HEK293 (cell line): ENCODE data around the gene CUL7.
A peak's percentile ranks its signal among the peaks of the same experiment; 100 is the strongest.

Source experiments
- CTCF ChIA-PET: fragments of 350-600 bp; formaldehyde crosslinking; extraction: SDS; loops from one replicate; lab custom pipeline; 2021; ENCODE audit warnings: antibody characterized with exemption; lab: Yijun Ruan, JAX
- POLR2A ChIA-PET: fragments of 300-600 bp; formaldehyde crosslinking; extraction: SDS; loops from one replicate; lab custom pipeline; 2020; ENCODE audit warnings: antibody characterized with exemption, inconsistent platforms; lab: Yijun Ruan, JAX
- H3K27ac ChIP-seq: fragments of 200-500 bp; sonication (Bioruptor generic); 2 replicates; pipeline ENCODE4 v1.5.1; 2014; ENCODE audit warnings: low read depth, low read length, control low read depth, inconsistent platforms; ENCODE audit errors: extremely low read depth
- H3K36me3 ChIP-seq, 2 experiments: fragments of 200-500 bp in 1 of 2; sonication (Bioruptor generic) in 1 of 2; 1 replicate in 1 of 2; 2 replicates in 1 of 2; pipeline ENCODE4 v1.5.1; 2014 to 2017; ENCODE audit warnings: inconsistent platforms in 2 of 2, low read length in 2 of 2; ENCODE audit not compliant: control insufficient read depth in 2 of 2, insufficient read depth in 1 of 2
- H3K4me1 ChIP-seq: fragments of 200-500 bp; sonication (Bioruptor generic); 2 replicates; pipeline ENCODE4 v1.5.1; 2014; ENCODE audit warnings: mild to moderate bottlenecking, low read length, inconsistent platforms; ENCODE audit not compliant: control insufficient read depth, insufficient read depth
- H3K4me3 ChIP-seq: 2 replicates; pipeline ENCODE4 v1.5.1; 2011; ENCODE audit warnings: low read depth, mild to moderate bottlenecking, control low read depth, low read length, moderate library complexity
- H3K9me3 ChIP-seq: fragments of 200-500 bp; sonication (Bioruptor generic); 2 replicates; pipeline ENCODE4 v1.5.1; 2014; ENCODE audit warnings: low read depth, low read length, inconsistent platforms; ENCODE audit not compliant: control insufficient read depth, insufficient read depth
- EGR2 ChIP-seq: fragments of 450-650 bp; formaldehyde crosslinking; IDR thresholded peaks from 2 replicates; pipeline ENCODE4 v1.5.1; 2016; ENCODE audit warnings: low read depth, missing biosample characterization, missing genetic modification characterization
- FEZF1 ChIP-seq: fragments of 450-650 bp; formaldehyde crosslinking; IDR thresholded peaks from 2 replicates; pipeline ENCODE4 v1.5.1; 2016; ENCODE audit warnings: missing biosample characterization, missing genetic modification characterization
- GFI1B ChIP-seq: fragments of 450-650 bp; formaldehyde crosslinking; IDR thresholded peaks from 2 replicates; pipeline ENCODE4 v1.5.1; 2016; ENCODE audit warnings: missing biosample characterization, missing genetic modification characterization
- HOXC10 ChIP-seq: sonication (generic); formaldehyde crosslinking; IDR thresholded peaks from 2 replicates; pipeline ENCODE4 v1.8.1; 2023; ENCODE audit warnings: mild to moderate bottlenecking, missing genetic modification reagents
- IKZF3 ChIP-seq: fragments of 450-650 bp; IDR thresholded peaks from 2 replicates; pipeline ENCODE4 v1.5.0; 2018; ENCODE audit warnings: missing biosample characterization, mild to moderate bottlenecking, missing genetic modification characterization, moderate library complexity
- RBAK ChIP-seq: fragments of 450-650 bp; formaldehyde crosslinking; IDR thresholded peaks from 2 replicates; pipeline ENCODE4 v1.5.1; 2016; ENCODE audit warnings: missing biosample characterization, missing genetic modification characterization
- SCRT2 ChIP-seq: fragments of 450-650 bp; formaldehyde crosslinking; IDR thresholded peaks from 2 replicates; pipeline ENCODE4 v1.5.1; 2016; ENCODE audit warnings: missing biosample characterization, missing genetic modification characterization
- ZBTB8A ChIP-seq: fragments of 450-650 bp; formaldehyde crosslinking; IDR thresholded peaks from 2 replicates; pipeline ENCODE4 v1.5.1; 2016; ENCODE audit warnings: missing biosample characterization, missing genetic modification characterization
- ZFHX2 ChIP-seq: fragments of 450-650 bp; formaldehyde crosslinking; conservative IDR thresholded peaks from 2 replicates; pipeline ENCODE4 v1.5.1; 2016; ENCODE audit warnings: missing biosample characterization, missing genetic modification characterization
- ZIC2 ChIP-seq: fragments of 450-650 bp; formaldehyde crosslinking; IDR thresholded peaks from 2 replicates; pipeline ENCODE4 v1.5.1; 2016; ENCODE audit warnings: missing biosample characterization, missing genetic modification characterization
- ZNF138 ChIP-seq: fragments of 450-650 bp; formaldehyde crosslinking; IDR thresholded peaks from 2 replicates; pipeline ENCODE4 v1.5.1; 2016; ENCODE audit warnings: missing biosample characterization, missing genetic modification characterization, borderline replicate concordance
- ZNF223 ChIP-seq: fragments of 450-650 bp; formaldehyde crosslinking; IDR thresholded peaks from 2 replicates; pipeline ENCODE4 v1.5.1; 2016; ENCODE audit warnings: missing biosample characterization, missing genetic modification characterization
- ZNF248 ChIP-seq: fragments of 450-650 bp; formaldehyde crosslinking; IDR thresholded peaks from 2 replicates; pipeline ENCODE4 v1.5.1; 2017; ENCODE audit warnings: missing biosample characterization, missing genetic modification characterization
- ZNF335 ChIP-seq: fragments of 450-650 bp; formaldehyde crosslinking; conservative IDR thresholded peaks from 2 replicates; pipeline ENCODE4 v1.5.1; 2016; ENCODE audit warnings: missing biosample characterization, missing genetic modification characterization
- ZNF341 ChIP-seq: fragments of 450-650 bp; formaldehyde crosslinking; IDR thresholded peaks from 2 replicates; pipeline ENCODE4; 2016; ENCODE audit warnings: low read depth, missing biosample characterization, missing genetic modification characterization
- ZNF423 ChIP-seq: fragments of 450-650 bp; formaldehyde crosslinking; IDR thresholded peaks from 2 replicates; pipeline ENCODE4 v1.5.1; 2016; ENCODE audit warnings: missing biosample characterization, missing genetic modification characterization
- ZNF621 ChIP-seq: fragments of 450-650 bp; formaldehyde crosslinking; IDR thresholded peaks from 2 replicates; pipeline ENCODE4 v1.5.1; 2017; ENCODE audit warnings: missing biosample characterization, missing genetic modification characterization
- ZNF843 ChIP-seq: fragments of 450-650 bp; formaldehyde crosslinking; IDR thresholded peaks from 2 replicates; pipeline ENCODE4 v1.5.1; 2016; ENCODE audit warnings: missing biosample characterization, missing genetic modification characterization
- ZSCAN23 ChIP-seq: fragments of 450-650 bp; formaldehyde crosslinking; IDR thresholded peaks from 2 replicates; pipeline ENCODE4 v1.5.1; 2016; ENCODE audit warnings: missing biosample characterization, missing genetic modification characterization
- TF ChIP-seq, protein P1 (sequence below): fragments of 450-650 bp; formaldehyde crosslinking; IDR thresholded peaks from 2 replicates; pipeline ENCODE4 v1.5.1; 2016; ENCODE audit warnings: missing biosample characterization, missing genetic modification characterization, low read depth
- TF ChIP-seq, protein P2 (sequence below): fragments of 450-650 bp; formaldehyde crosslinking; IDR thresholded peaks from 2 replicates; pipeline ENCODE4 v1.5.1; 2016; ENCODE audit warnings: missing biosample characterization, missing genetic modification characterization
- TF ChIP-seq, protein P3 (sequence below): fragments of 450-650 bp; formaldehyde crosslinking; IDR thresholded peaks from 2 replicates; pipeline ENCODE4 v1.5.1; 2016; ENCODE audit warnings: missing biosample characterization, missing genetic modification characterization
- TF ChIP-seq, protein P4 (sequence below): fragments of 450-650 bp; formaldehyde crosslinking; IDR thresholded peaks from 2 replicates; pipeline ENCODE4 v1.5.1; 2016; ENCODE audit warnings: missing biosample characterization, missing genetic modification characterization

CUL7 gene

DNA sequence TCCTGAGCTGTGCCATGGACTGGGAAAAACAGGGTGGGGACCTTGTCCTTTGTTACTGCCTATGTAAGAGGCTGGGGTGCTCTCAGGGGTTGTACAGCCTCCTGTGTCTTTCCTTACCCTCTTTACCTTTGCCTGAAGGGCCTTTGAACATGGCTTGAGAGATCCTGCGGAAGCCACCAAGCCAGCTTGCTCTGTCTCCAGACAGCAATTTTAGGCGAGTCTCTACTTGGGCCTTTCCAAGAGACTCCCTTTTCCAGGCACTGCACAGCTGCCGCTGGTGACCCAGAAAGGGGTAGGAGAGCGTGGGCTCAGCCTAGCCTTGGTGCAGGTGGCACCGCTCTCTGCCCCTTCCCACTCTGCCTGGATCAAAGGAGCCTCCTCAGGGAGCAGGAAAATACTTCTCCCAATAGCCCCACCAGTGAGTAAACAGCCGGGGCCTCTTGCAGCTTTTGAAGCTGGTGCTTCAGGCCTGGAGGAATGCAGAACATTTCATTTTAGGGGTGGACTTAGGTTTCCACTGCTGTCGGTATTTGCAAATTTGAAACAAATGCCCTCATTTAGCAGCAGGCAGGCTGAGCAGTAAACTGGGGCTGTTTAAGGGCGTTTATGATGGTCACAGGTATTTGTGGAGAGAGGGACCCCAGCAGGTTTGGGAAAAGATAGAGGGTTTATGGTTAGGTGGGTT is 36.4 kb upstream of the CUL7 start:
- Histone ChIP-seq H3K36me3 (no peaks in the 10 kb centered on the region), H3K4me3 (no peak overlapping the region), H3K4me1 (peaks cover 41% of the 10 kb centered on the region), H3K27ac (peak overlapping the region; percentile 75), H3K9me3 (no peaks in the 10 kb centered on the region)
- ChIA-PET CTCF (interaction anchor here (0.6 to 1.3 kb wide), 3 partner anchors 54 to 109 kb away, joined by 3 to 6 read pairs (median 4); no protein-coding TSS in a partner anchor), POLR2A (interaction anchor here (1.1 to 1.9 kb wide), 3 partner anchors 10 to 76 kb away, joined by 3 to 7 read pairs (median 3); partner anchors contain the start of genes KLHDC3, MEA1 and PTK7)
- TF ChIP-seq ZNF248 (tag by site-specific recombination): no peak
- peak; percentile 68 for TF ChIP-seq ZNF341 (tag by site-specific recombination)
- TF ChIP-seq, protein P1, sequence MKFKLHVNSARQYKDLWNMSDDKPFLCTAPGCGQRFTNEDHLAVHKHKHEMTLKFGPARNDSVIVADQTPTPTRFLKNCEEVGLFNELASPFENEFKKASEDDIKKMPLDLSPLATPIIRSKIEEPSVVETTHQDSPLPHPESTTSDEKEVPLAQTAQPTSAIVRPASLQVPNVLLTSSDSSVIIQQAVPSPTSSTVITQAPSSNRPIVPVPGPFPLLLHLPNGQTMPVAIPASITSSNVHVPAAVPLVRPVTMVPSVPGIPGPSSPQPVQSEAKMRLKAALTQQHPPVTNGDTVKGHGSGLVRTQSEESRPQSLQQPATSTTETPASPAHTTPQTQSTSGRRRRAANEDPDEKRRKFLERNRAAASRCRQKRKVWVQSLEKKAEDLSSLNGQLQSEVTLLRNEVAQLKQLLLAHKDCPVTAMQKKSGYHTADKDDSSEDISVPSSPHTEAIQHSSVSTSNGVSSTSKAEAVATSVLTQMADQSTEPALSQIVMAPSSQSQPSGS: no peak
- TF ChIP-seq HOXC10: no peak
- TF ChIP-seq ZSCAN23 (tag by site-specific recombination): no peak
- TF ChIP-seq, protein P2, sequence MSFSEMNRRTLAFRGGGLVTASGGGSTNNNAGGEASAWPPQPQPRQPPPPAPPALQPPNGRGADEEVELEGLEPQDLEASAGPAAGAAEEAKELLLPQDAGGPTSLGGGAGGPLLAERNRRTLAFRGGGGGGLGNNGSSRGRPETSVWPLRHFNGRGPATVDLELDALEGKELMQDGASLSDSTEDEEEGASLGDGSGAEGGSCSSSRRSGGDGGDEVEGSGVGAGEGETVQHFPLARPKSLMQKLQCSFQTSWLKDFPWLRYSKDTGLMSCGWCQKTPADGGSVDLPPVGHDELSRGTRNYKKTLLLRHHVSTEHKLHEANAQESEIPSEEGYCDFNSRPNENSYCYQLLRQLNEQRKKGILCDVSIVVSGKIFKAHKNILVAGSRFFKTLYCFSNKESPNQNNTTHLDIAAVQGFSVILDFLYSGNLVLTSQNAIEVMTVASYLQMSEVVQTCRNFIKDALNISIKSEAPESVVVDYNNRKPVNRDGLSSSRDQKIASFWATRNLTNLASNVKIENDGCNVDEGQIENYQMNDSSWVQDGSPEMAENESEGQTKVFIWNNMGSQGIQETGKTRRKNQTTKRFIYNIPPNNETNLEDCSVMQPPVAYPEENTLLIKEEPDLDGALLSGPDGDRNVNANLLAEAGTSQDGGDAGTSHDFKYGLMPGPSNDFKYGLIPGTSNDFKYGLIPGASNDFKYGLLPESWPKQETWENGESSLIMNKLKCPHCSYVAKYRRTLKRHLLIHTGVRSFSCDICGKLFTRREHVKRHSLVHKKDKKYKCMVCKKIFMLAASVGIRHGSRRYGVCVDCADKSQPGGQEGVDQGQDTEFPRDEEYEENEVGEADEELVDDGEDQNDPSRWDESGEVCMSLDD (tag by site-specific recombination): no peak
- peak; percentile 71 for TF ChIP-seq ZBTB8A (tag by site-specific recombination)
- no peak for TF ChIP-seq ZNF223 (tag by site-specific recombination)
- TF ChIP-seq, protein P3, sequence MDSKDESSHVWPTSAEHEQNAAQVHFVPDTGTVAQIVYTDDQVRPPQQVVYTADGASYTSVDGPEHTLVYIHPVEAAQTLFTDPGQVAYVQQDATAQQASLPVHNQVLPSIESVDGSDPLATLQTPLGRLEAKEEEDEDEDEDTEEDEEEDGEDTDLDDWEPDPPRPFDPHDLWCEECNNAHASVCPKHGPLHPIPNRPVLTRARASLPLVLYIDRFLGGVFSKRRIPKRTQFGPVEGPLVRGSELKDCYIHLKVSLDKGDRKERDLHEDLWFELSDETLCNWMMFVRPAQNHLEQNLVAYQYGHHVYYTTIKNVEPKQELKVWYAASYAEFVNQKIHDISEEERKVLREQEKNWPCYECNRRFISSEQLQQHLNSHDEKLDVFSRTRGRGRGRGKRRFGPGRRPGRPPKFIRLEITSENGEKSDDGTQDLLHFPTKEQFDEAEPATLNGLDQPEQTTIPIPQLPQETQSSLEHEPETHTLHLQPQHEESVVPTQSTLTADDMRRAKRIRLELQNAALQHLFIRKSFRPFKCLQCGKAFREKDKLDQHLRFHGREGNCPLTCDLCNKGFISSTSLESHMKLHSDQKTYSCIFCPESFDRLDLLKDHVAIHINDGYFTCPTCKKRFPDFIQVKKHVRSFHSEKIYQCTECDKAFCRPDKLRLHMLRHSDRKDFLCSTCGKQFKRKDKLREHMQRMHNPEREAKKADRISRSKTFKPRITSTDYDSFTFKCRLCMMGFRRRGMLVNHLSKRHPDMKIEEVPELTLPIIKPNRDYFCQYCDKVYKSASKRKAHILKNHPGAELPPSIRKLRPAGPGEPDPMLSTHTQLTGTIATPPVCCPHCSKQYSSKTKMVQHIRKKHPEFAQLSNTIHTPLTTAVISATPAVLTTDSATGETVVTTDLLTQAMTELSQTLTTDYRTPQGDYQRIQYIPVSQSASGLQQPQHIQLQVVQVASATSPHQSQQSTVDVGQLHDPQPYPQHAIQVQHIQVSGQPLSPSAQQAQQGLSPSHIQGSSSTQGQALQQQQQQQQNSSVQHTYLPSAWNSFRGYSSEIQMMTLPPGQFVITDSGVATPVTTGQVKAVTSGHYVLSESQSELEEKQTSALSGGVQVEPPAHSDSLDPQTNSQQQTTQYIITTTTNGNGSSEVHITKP (tag by site-specific recombination): peak; percentile 66
- TF ChIP-seq RBAK (tag by site-specific recombination): no peak
- TF ChIP-seq, protein P4, sequence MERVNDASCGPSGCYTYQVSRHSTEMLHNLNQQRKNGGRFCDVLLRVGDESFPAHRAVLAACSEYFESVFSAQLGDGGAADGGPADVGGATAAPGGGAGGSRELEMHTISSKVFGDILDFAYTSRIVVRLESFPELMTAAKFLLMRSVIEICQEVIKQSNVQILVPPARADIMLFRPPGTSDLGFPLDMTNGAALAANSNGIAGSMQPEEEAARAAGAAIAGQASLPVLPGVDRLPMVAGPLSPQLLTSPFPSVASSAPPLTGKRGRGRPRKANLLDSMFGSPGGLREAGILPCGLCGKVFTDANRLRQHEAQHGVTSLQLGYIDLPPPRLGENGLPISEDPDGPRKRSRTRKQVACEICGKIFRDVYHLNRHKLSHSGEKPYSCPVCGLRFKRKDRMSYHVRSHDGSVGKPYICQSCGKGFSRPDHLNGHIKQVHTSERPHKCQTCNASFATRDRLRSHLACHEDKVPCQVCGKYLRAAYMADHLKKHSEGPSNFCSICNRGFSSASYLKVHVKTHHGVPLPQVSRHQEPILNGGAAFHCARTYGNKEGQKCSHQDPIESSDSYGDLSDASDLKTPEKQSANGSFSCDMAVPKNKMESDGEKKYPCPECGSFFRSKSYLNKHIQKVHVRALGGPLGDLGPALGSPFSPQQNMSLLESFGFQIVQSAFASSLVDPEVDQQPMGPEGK (tag by site-specific recombination): no peak
- no peak for TF ChIP-seq SCRT2
- TF ChIP-seq GFI1B (tag by site-specific recombination): no peak
- no peak for TF ChIP-seq ZNF621 (tag by site-specific recombination)
- TF ChIP-seq IKZF3 (tag by site-specific recombination): peak; percentile 38; the same call in 1 of the 2 replicates
- TF ChIP-seq ZFHX2: peak; percentile 82
- TF ChIP-seq ZNF335 (tag by site-specific recombination): peak; percentile 68
- TF ChIP-seq ZNF423 (tag by site-specific recombination): no peak
- TF ChIP-seq FEZF1 (tag by site-specific recombination): no peak
- TF ChIP-seq ZNF843 (tag by site-specific recombination): no peak
- TF ChIP-seq ZNF138: no peak
- peak; percentile 65; the same call in 1 of the 2 replicates for TF ChIP-seq EGR2 (tag by site-specific recombination)
- peak; percentile 9; the same call in 1 of the 2 replicates for TF ChIP-seq ZIC2 (tag by site-specific recombination)
